ENCODE measurements around the gene IL10RB. TPM values are rescaled to one million over a fixed set of nuclear protein-coding genes. Genes with fewer than 3 reads are reported as not detected.

IL10RB gene
- total RNA-seq, 1 experiment from 2014 or later = 3.1 TPM

DNA sequence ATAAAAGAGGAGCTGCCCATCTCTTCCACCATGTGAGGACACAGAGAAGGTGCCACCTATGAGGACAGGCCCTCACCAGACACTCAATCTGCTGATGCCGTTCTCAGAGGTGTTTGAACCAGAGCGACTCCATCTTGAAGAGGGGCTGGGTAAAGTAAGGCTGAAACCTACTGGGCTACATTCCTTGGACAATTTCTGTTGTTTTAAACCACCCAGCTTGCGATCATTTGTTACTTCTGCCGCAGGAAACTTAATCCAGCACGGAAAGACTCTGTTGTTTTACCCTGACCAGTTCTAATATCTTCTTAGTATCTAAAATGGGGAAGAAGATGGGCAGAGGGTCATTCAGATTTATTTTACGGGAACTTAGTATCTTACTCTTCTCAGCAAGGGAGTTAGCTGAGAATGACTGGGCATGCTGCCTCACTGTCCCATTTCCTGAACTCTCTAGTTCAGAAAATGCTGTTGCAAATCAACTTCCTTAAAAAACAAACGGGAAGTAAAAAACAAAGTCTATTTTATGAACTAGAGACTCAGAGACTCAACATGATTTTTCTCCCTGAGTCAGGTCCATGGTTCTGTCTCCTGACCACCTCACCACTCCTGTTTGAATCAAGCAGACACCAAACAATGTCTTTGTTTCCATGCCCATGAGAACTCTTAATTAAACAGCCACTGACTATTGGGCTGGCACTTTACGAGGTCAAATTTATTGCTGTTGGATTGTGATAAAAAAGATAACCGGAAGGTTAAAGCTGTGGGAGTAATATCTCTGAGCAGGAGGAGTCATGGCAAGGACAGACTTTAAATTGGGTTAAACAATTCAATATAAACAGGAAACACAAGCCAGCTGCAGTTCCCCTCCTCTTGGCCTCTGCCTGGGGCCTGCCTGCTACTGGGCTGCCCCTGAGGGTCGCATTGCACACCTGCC, 34.8 kb downstream of the IL10RB start:
- no peak for DNase-seq
- Mint-ChIP-seq H3K36me3 (ENCODE audit: insufficient read depth in 1 of 3, low read depth in 3 of 3) (no peaks in the 10 kb centered on the region), H3K27ac (no peak overlapping the region), H3K4me3 (no peak overlapping the region), H3K27me3 (ENCODE audit: low read depth) (no peaks in the 10 kb centered on the region), H3K4me1 (peaks cover 11 to 13% of the 10 kb centered on the region in 2 experiments), H3K9me3 (no peaks in the 10 kb centered on the region)
- H3K56ac ChIP-seq (ENCODE audit: insufficient read length, low read depth, low read length) = no peak overlapping the region
- H2BK120ac ChIP-seq (ENCODE audit: low read depth, low read length, poor library complexity, severe bottlenecking) = no peak overlapping the region
- H2AK5ac ChIP-seq (ENCODE audit: insufficient read length, low read length) = no peak overlapping the region
- no peak overlapping the region for H2AFZ ChIP-seq (ENCODE audit: low read length)
- no peaks in the 10 kb centered on the region for H3K79me1 ChIP-seq (ENCODE audit: insufficient read depth, low read depth, low read length, poor library complexity, severe bottlenecking)
- no peak overlapping the region for H3K23ac ChIP-seq (ENCODE audit: insufficient read length, low read depth, low read length)
- H3K9ac ChIP-seq (ENCODE audit: extremely low read depth, insufficient read length, low read length) = no peak overlapping the region
- no peak overlapping the region for H3K18ac ChIP-seq (ENCODE audit: insufficient read length, low read depth, low read length)
- H3K9me3 ChIP-seq (ENCODE audit: control insufficient read depth, low read depth, low read length) = no peaks in the 10 kb centered on the region
- no peak overlapping the region for H2BK15ac ChIP-seq (ENCODE audit: low read depth, low read length)
- no peak overlapping the region for H2BK5ac ChIP-seq (ENCODE audit: insufficient read length, low read length)
- H3K23me2 ChIP-seq (ENCODE audit: insufficient read length, low read depth, low read length, poor library complexity, severe bottlenecking) = no peaks in the 10 kb centered on the region
- no peaks in the 10 kb centered on the region for H3K27me3 ChIP-seq (ENCODE audit: insufficient read depth, low read length)
- H4K5ac ChIP-seq (ENCODE audit: insufficient read length, low read depth, low read length) = no peak overlapping the region
- no peaks in the 10 kb centered on the region for H4K20me1 ChIP-seq (ENCODE audit: control insufficient read depth, insufficient read depth, insufficient read length)
- H4K91ac ChIP-seq (ENCODE audit: insufficient read length, low read depth, low read length) = no peak overlapping the region
- no CpG with 5 or more reads among the region's 10 CpGs for WGBS (ENCODE audit: extremely low coverage, insufficient read length, low lambda C conversion rate)
- no peak overlapping the region for H2BK20ac ChIP-seq (ENCODE audit: low read depth, low read length, poor library complexity, severe bottlenecking)
- H3K27ac ChIP-seq (ENCODE audit: insufficient read length, low read depth, low read length) = no peak overlapping the region
- no peak overlapping the region for H2BK12ac ChIP-seq (ENCODE audit: insufficient read length, low read depth, low read length)
- no peak overlapping the region for H3K4me2 ChIP-seq (ENCODE audit: insufficient read depth, insufficient read length, low read length)
- no peaks in the 10 kb centered on the region for H3K79me2 ChIP-seq (ENCODE audit: insufficient read depth, low read length)
- no peak overlapping the region for H3K4ac ChIP-seq (ENCODE audit: low read depth, low read length)
- H4K8ac ChIP-seq (replicated peaks; ENCODE audit: insufficient read length, low read depth, low read length) = no peak overlapping the region
- TF ChIP-seq, protein P1, sequence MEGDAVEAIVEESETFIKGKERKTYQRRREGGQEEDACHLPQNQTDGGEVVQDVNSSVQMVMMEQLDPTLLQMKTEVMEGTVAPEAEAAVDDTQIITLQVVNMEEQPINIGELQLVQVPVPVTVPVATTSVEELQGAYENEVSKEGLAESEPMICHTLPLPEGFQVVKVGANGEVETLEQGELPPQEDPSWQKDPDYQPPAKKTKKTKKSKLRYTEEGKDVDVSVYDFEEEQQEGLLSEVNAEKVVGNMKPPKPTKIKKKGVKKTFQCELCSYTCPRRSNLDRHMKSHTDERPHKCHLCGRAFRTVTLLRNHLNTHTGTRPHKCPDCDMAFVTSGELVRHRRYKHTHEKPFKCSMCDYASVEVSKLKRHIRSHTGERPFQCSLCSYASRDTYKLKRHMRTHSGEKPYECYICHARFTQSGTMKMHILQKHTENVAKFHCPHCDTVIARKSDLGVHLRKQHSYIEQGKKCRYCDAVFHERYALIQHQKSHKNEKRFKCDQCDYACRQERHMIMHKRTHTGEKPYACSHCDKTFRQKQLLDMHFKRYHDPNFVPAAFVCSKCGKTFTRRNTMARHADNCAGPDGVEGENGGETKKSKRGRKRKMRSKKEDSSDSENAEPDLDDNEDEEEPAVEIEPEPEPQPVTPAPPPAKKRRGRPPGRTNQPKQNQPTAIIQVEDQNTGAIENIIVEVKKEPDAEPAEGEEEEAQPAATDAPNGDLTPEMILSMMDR (conservative IDR thresholded peaks at IDR 0.05) = no peak
- H3K4me1 ChIP-seq (ENCODE audit: insufficient read depth, low read length) = no peaks in the 10 kb centered on the region
- no peak overlapping the region for H3K14ac ChIP-seq (ENCODE audit: insufficient read depth, low read length)
- H3T11ph ChIP-seq (ENCODE audit: low read length) = no peak overlapping the region

Measured in H9 (cell line).